GM21825 (cell line): ENCODE measurements around the gene FOXO6.

Experiments
- ATAC-seq: cut with Tn5 transposase; IDR thresholded peaks from one replicate; pipeline ENCODE4 v1.9.1; 2021; ENCODE audit warnings: mild to moderate bottlenecking, moderate library complexity; ENCODE audit not compliant: unreplicated experiment

Gene FOXO6

DNA sequence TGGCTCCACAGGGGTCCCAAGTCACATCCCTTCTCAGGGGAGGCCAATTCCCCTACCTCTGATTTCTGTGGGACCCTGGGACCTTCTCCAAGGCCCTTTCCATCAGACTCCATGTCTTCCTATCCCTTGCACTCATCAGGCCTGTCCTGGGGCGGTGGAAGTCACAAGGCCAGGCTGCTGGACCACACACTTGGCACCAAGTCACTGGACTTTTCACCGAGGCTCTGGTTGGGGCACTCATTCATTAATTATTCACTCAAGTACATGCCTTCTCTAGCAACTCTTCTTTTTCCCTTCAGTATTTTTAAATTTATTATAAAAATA is 11.2 kb upstream of the FOXO6 start:
- ATAC-seq: no peak

DNA sequence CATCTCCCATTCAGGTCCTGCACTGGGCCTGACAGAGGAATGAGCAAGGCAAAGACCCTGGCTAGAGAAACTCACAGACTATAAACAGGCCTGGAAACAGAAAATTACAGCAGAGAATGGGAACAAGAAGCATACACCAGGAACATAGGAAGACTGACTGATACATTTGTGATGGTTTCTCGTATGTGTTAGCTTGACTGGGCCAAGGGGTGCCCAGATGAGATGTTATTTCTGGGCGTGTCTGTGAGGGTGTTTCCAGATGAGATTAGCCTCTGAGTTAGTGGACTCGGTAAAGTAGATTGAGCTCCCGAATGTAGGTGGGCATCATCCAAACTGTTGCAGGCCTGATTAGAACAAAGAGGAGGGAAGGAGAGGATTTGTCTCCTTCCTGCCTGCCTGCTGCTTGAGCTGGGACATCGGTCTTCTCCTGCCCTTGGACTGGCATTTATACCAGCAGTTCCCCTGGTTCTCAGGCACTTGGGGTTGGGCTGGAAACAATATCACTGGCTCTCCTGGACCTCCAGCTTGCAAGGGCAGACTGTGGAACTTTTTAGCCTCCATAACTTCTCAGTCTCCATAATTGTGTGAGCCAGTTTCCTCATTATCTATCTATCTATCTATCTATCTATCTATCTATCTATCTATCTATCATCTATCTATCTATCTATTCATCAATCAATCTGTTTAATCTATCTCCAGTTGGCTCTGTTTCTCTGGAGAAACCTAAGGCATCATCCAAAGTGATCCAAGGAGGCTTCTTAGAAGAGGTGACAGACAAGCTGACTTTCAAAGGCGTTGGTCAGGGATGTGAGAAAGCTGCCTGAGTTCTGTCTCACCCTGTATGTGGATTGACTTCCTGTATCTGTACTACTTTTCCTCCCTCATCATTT is 9.7 kb upstream of the FOXO6 start:
- no peak for ATAC-seq

DNA sequence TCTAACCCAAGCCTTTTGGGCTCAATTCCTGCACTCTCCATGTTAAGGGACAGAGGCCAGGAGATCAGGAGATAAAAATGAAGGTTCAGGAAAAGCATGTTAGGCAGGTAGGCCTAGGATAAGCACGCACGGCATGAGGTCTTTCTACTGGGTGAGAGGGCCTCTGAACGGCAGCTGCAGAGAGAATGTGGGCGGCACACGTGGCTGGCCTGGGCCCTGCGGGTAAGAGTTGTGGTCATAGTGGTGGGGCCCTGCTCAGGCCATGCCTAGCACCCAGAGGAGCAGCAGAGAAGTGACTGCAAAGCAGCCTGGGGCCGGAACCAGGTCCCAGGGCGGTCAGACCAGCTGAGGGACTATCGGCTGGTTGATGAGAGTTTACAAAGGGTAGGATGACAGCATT is 7.5 kb upstream of the FOXO6 start:
- ATAC-seq: no peak

DNA sequence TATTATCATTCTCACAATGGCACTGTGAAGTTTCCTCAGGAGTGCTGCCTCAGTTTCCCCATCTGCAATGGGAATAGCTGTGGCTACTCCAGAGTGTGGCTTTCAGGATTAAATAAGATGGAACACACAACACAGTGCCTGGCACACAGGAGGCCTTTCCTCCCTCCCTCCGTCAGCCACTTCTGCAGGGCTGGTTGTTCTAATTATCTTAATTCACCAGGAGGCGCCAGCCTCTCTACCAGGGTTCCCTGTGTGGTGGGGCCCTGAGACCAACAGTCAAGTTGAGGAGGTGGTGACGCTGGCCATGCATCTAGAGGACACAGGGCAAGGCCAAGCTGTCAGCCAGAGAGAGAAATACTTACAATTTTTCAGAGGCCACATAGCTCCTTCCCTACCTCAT is 6.3 kb upstream of the FOXO6 start:
- ATAC-seq: no peak

DNA sequence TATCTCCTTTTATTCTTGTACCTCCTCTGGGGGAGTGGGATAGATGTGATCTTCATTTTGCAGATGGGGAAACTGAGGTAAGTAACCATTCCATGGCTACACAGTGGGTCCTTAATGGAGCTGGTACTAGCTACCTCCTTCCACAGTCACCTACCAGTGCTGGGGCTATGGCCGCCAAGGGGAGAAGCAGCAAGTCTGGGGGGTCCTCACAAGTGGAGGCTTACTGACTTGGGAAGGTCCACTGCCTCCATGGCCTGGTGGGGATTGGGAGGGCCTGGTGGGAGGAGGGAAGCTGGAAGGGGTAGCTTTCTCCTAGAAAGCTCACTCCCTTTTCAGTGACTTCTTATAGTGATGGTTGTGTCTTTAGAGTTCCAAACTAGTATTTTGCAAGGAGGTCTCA is 5.9 kb upstream of the FOXO6 start:
- no peak for ATAC-seq

DNA sequence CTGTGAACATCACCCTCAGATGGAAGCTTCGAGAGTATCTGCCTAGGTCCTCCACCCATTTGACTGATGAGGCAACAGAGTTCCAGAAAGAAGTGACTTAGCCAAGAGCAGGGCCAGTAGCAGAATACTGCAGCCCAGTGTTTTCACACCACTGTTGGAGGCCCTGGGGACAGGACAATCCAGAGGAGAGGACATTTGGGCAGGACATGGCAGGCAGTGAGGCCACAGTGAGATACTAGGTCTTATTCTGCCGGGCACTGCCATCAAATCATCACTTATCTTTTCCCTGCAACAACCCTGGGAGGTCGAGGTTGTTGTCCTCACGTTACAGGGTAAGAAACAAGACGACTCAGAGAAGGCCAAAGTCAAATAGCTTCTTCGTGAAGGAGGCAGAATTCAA is 5.5 kb upstream of the FOXO6 start:
- no peak for ATAC-seq

DNA sequence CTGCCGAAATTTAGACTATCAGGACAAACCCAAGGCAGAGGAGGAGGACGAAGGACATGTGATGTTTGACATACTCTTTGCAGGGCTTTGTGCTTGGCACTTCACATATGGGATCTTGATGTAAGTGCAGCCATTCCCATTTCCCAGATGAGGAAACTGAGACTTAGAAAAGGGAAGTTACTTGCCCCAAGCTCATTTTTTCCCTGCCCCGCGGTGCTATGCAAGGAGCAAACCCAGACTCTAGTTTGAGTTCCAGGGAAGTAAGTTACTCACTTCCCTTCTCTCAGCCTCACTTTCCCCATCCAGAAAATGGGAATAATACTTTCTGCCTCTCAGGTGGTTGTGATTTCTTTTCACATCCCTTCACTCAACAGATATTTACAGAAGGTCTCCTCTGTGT is 4.5 kb upstream of the FOXO6 start:
- ATAC-seq: no peak

DNA sequence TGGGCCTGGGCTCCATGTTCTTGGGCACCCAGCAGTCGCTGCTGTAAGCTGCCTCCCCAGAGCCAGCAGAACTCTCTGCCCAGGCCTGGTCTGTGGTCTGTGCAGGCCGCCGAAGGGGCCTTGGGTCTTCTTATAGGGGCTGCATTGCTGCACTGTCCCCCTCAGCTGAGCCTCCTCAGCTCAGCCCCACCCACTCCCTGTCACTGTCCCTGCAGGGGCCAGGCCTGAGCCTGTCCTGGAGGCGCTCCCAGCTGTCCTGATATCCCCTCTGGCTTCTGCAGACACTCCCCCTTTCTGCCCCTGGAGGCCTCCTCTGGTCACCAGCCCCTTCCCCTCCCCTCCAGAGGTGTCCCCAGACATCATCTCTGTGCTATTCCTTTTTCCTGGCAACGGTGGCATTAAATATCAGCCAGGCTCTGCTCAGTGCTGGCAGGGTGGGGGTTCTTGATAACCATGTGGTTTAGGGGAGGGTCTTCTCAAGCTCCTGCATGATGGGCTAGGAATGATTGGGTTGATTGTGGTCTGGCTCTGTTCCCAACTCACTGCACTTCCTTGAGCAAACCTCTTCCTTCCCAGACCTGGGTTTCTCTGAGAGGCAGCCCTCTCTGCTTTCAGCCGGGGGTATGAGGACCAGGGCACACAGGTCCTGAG is 3.7 kb upstream of the FOXO6 start:
- ATAC-seq: no peak

DNA sequence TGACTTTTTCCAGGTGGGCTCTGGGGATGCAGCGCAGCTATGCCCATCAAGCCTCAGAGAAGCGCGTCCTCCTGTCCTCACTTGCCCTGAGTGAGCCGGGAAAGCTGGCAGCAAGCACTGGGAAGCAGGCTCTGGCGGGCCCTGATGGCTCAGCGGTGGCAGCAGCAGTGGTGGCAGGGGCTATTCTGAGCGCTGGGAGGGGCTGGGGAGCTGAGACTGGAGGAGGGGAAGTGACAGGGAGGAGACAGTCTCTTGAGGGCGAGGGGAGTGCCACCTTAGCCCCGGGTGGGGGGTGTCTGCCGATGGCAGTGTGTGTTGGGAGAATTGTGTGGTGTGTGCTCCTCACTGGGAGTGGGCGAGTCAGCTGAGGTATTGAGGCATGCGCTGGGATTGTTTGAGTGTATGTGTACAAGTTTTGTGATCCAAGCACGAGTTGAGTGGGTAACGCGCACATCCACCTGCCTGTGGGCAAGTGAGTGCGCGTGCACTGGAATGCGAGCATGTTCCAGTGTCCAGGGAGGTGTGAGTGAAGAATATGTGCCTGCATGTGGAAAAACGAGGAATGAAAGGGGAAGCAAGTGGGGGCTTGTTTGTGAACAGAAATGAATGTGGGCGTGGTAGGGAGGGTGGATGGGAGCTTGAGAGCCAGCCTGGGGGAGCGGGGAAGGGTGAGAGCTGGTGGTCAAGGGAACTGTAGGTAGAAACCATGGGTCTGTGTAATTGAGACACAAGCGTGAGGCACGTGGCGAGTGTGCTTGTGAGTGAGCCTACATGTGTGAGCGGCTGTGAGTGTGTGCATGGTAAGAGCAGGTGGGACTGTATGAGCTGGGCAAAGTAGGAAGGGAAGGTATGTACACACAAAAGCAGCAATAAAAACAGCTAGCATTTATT is 2.9 kb upstream of the FOXO6 start:
- ATAC-seq: no peak

DNA sequence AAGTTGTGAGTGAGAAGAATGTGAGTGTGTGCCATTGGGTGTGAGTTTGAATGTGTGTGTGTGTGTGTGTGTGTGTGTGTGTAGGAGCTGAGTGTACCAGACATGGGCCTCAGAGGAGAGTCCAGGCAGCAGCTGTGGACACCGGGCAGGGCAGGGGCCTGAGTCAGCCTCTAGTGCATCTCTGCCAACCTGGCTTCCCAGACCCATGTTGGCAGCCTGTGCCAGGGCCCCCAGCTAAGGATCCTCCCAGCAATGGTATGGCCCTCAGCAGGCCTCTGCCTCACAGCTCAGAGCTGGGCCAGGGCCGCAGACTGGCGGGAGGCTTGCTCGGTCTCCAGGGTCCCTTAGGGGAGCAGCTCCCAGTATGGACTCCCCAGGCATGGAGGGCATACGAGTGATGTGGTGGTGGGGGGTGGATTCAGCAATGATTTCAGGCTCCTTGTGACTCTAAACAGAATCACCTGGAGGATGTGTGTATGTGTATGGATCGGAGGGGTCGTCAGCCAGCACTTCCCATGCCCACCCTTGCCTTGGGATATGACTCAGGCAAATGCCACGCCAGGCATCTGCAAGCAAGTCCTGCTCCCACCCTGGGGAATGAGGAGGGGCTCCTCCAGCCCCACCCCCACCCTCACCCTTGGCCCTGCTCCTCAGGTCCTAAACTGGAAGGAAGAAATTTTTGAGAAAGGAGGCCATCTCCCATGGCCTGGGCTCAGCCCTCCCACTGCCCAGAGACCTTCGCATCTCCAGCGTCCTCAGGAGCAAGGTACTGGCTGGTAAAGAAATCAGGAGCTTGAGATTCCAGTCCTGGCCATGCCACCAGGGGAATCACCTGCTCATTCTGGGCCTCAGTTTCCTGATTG is 1.8 kb upstream of the FOXO6 start:
- no peak for ATAC-seq

DNA sequence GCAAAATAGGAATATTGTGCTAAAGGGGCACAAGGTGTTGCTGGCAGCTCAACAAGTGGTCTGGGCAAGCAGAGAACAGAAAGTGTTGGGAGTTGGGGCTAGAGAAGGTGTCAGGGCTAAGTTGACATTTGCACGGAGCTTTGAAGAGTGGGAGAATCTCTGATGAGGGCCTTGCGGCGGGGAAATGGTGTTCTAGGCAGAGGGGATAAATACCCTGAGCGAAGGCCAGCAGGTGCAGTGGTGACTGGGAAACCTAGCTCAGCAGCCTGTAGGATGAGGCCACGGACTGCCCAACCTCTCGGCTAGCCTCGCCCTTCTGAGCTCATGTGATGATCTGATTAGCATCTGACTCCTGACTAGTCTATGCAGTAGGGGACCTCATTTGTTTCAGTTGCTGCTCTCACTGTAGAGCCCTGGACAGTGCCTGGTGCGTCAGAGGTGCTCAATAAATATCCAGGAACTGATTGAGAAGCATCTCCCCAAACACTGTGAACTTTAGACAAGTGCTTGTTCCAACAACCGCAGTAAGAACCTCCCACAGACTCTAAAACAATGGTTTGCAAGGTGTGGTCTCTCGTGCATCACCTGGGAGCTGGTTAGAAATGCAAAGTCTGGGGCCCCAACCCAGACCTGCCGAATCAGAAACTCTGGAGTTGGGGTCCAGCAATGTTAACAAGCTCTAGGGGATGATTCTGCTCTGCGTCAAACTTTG is 1.0 kb upstream of the FOXO6 start:
- ATAC-seq: no peak

DNA sequence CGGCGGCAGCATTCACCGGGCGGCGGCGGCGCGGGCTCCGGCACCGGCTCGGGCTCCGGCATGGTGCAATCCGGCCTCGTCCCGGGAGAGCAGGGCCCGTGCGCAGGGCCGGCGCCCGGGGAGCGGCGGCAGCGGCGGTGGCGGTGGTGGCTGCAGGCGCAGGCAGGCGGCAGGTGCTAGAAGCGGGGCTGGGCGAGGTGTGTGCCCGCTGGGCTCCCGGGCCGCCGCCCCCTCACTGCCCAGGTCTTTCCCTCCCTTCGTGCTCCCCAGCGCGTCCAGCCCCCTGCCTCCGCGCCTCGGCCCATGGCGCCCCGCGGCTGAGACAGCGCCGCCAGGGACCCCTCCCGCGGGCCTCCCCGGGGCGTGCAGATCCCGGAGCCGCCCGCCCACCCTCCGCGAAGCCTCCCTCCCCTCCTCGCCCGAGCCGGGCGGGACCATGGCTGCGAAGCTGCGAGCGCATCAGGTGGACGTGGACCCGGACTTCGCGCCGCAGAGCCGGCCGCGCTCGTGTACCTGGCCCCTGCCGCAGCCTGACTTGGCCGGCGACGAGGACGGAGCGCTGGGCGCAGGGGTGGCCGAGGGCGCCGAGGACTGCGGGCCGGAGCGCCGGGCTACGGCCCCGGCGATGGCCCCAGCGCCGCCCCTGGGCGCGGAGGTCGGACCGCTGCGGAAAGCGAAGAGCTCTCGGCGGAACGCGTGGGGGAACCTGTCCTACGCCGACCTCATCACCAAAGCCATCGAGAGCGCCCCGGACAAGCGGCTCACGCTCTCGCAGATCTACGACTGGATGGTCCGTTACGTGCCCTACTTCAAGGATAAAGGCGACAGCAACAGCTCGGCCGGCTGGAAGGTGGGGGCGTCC is 492 bp downstream of the FOXO6 start:
- peak; percentile 14 for ATAC-seq

DNA sequence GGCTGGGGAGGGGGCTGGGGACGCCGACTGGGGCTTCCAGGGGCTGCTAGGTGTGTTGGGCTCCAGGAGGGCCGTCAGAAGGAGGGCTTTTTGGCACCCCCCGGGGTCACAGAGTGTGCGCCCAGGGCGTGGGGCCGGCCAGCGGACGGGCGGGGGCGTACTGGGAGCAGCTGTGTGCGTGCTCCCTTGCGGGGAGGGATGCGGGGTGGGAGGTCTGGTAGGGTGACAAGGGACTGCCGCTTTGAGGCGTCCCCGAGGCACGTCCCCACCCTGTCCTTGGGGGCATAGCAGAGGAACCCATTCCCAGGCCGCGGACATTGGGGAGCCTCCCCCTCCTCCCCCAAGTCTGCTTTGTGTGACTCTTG is 1.1 kb downstream of the FOXO6 start:
- ATAC-seq: no peak

DNA sequence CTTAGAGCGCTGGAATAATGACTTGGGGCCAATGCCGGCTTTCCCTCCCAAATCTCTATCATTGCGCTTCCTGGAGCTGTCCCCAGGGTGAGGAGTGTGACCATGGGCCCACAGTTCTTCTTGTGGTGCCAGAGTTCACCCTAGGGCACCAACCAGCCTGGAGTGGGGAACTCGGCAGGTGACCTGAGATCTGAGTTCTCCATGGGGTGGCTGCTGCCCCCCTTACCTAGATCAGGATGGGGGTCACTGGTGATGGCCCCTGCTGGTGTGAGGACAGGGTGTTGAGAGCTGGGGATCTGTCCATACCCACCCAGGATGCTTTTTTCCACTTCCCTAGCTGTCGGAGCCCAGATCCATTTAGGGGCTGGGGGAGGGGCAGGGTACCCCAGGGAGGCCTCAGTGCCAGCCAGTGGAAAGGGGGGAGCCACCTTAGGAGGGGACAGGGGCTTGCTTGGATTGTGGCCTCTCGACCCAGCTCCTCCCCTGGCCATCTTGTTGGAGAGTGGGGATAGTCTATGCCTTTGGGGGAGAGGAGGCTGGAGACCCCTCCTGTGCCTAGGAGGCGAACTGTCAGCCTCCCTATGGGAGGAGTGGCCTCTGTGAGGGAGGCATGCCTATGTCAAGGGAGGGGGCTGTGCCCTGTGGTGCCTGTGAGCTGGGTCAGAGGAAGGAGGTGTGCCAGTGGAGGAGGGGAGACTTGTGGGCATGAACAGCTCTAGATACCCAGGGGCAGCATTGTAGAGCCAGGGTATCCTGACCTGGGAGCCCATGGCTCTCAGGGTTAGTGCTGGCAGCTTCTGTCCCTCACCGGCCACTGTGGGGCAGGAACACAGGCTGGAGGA is 1.7 kb downstream of the FOXO6 start:
- ATAC-seq: no peak

DNA sequence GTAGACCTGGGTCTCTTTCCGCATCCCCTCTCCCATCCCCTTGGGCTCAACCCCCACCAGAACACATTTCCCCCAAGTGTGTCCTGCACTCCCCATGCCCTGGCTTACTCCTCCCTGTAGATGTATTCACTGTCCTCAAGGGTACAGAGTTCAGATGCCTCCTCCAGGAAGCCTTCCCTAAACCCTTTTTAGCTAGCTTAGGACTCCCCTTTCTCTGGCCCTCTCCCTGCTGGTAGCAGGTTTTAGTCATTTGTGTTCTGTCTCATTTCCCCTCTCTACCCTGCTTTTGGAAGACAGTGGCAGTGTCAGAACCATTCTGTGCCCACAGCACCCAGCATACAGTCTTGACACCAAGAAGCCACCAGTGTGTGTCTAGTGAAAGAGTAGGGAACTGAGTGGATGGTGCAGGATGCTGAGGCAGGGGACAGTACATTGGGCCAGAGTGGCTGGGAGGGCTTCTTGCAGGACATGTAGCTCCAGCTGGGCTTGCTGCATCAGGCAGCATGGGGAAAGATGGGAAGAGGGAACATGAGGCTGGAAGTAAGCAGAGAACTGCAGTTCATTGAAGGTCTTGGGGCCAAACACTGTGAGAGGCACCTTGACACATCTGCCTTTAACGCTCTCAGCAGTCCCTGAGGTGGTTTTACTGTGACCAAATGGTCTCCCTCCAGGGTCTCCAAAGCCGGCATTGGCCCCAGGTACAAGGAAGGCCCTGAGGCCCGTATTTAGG is 2.5 kb downstream of the FOXO6 start:
- no peak for ATAC-seq

DNA sequence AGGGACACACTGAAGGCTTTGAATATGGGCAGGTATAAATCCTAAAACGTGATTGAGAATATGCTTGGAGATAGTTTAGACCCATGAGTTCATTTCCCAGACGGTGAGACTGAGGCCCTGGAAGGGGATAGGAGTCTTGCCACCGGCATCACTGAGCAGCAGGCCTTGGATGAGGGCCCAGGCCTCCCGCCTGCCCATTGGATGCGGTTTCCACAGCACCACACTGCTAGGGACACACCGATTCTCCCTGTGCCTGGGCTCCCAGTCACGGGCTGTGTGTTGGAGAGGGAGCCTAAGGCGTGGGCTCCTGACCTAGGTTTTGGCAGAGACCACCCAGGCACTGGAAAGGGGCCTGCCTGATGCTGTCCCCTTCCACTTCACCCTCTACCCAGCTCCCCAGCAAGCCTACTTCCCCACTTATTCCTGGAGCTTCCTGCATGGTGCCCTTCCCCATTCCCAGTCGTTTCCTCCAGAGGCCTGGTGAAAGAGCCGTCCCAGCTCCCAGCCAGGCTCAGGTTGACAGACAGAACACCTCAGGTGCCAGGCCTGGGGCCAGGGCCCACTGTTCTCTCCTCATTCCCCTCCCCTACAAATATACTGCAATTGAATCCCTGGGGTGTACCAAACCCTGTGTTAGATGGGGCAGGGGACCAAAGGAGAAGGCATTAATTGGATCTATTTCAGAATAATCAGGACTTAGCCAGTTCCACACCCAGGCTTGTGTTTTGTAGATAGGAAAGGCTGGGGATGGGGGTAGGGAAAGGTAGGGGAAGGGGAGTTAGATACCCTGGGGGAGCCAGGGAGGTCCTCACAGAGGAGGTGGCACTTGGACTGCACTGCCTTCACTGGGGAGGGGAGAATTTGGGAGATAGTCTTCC is 3.4 kb downstream of the FOXO6 start:
- no peak for ATAC-seq

DNA sequence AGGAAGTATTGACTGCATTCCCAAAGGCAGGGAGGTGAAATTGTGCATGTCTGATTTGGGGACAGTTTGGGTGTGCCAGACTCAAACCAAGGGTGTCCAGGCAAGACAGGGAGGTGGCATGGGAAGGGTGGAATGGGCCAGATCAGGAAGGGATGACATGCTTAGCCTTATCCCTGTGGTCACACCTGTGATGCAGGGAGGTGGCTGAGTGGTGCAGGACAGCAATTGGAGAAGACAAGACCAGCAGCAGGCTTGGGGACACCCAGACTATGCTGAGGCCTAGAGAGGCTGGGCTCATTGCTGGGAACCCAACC is 4.0 kb downstream of the FOXO6 start:
- ATAC-seq: no peak
